Loucy (cell line): ENCODE measurements around the gene SPECC1.

Experiments used
- H2AFZ ChIP-seq: fragments of 200-600 bp; sonication (generic); 2 replicates; pipeline ENCODE4 v1.6.0; 2016; ENCODE audit warnings: antibody characterized with exemption, mild to moderate bottlenecking, low read length, moderate library complexity
- H3F3A ChIP-seq: fragments of 200-600 bp; 2 replicates; pipeline ENCODE4 v1.6.0; 2016; ENCODE audit warnings: antibody characterized with exemption, low read depth, mild to moderate bottlenecking
- H3K27me3 ChIP-seq: fragments of 200-600 bp; sonication (generic); 2 replicates; pipeline ENCODE4 v1.6.1; 2014; ENCODE audit warnings: low read length, mild to moderate bottlenecking; ENCODE audit not compliant: insufficient read depth, poor library complexity, severe bottlenecking
- H3K36me3 ChIP-seq: fragments of 200-600 bp; sonication (generic); 2 replicates; pipeline ENCODE4 v1.6.1; 2016; ENCODE audit warnings: low read length; ENCODE audit not compliant: insufficient read depth
- H3K4me1 ChIP-seq: fragments of 200-600 bp; sonication (generic); 2 replicates; pipeline ENCODE4 v1.5.1; 2014; ENCODE audit warnings: low read length, mild to moderate bottlenecking; ENCODE audit not compliant: insufficient read depth, poor library complexity, severe bottlenecking
- H3K4me2 ChIP-seq: fragments of 200-600 bp; sonication (generic); 2 replicates; pipeline ENCODE4 v1.6.0; 2014; ENCODE audit warnings: antibody characterized with exemption, low read length, low read depth, mild to moderate bottlenecking; ENCODE audit not compliant: poor library complexity, severe bottlenecking
- H3K4me3 ChIP-seq: fragments of 200-600 bp; sonication (generic); 2 replicates; pipeline ENCODE4 v1.5.1; 2014; ENCODE audit warnings: low read length, mild to moderate bottlenecking, mixed read lengths; ENCODE audit not compliant: poor library complexity, severe bottlenecking
- H3K79me2 ChIP-seq: fragments of 200-600 bp; sonication (generic); 2 replicates; pipeline ENCODE4 v1.6.1; 2014; ENCODE audit warnings: low read length; ENCODE audit not compliant: insufficient read depth
- H3K9ac ChIP-seq: fragments of 200-600 bp; sonication (generic); 2 replicates; pipeline ENCODE4 v1.6.0; 2014; ENCODE audit warnings: mild to moderate bottlenecking, low read depth, low read length, moderate library complexity; ENCODE audit not compliant: poor library complexity, severe bottlenecking
- H3K9me2 ChIP-seq: fragments of 200-600 bp; sonication (generic); replicated peaks from 2 replicates; pipeline ENCODE4 v1.6.1; 2016; ENCODE audit warnings: low read depth, low read length, mixed read lengths
- H3K9me3 ChIP-seq: fragments of 200-600 bp; sonication (generic); 2 replicates; pipeline ENCODE4 v1.6.1; 2014; ENCODE audit warnings: mild to moderate bottlenecking, antibody characterized with exemption, low read length, low read depth; ENCODE audit not compliant: insufficient read depth
- H4K20me1 ChIP-seq: fragments of 200-600 bp; sonication (generic); 2 replicates; pipeline ENCODE4 v1.6.0; 2014; ENCODE audit warnings: antibody characterized with exemption, low read length, mild to moderate bottlenecking; ENCODE audit not compliant: insufficient read depth, poor library complexity, severe bottlenecking
- CTCF ChIP-seq: fragments of 200-600 bp; sonication (generic); conservative IDR thresholded peaks from 2 replicates; pipeline ENCODE4 v1.5.1; 2014; ENCODE audit warnings: mild to moderate bottlenecking, antibody characterized with exemption, low read length
- EZH2phosphoT487 ChIP-seq: fragments of 200-600 bp; IDR thresholded peaks from 2 replicates; pipeline ENCODE4 v1.6.1; 2018; ENCODE audit warnings: antibody characterized with exemption, mild to moderate bottlenecking, moderate library complexity, borderline replicate concordance

Gene SPECC1

DNA sequence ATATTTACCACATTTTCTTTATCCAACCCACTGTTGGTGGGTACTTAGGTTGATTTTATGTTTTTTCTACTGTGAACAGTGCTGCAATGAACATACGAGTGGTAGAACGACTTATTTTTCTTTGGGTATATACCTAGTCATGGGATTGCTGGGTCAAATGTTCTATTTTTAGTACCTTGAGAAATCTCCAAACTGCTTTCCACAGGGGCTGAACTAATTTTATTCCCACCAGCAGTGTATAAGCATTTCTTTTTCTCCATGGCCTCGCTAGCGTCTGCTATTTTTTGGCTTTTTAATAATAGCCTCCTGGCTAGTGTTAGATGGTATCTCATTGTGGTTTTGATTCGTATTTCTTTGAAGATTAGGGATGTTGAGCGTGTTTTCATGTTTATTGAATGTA is 255.8 kb downstream of the SPECC1 start:
- Histone ChIP-seq H3K9me2 (no peaks in the 10 kb centered on the region), H3F3A (0 out of 2 replicates have a peak, but pooled peaks cover 4% of the 10 kb centered on the region)
- TF ChIP-seq EZH2phosphoT487 (no peak), CTCF (no peak)

DNA sequence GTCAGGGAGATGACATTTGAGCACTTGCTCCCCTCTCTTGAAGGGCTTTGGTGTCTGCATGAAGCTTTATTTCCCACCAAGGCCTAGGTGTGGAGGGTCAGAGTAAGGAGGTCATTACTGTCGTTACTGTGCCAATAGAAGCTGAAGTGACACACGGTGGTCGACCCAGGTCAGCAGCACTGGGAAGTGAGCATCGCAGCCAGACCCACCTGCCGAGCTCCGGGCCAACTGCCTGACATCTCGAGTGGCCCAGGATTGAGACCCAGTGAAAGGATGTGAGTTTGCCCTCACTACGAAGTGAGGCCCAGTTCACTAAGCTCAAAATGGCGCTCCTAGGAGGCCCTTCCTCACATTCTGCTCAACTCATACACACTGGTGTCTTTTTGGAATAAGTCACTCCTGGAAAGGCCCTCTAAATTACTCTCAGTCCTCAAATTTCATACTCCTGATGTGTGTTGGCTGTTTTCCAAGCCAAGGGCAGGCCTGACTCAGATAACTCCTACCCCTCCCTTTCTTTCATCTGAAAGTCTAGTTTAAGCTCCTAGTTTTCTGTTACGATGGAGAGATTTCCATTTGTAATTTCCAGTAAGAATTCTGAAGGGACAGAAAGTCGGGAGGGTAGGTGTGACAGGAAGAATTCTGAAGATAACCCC is 257.8 kb downstream of the SPECC1 start:
- H3K4me3 ChIP-seq, result no peak overlapping the region
- no peaks in the 10 kb centered on the region for H3K79me2 ChIP-seq
- H2AFZ ChIP-seq, result no peak overlapping the region
- H3K4me1 ChIP-seq, result peaks cover 51% of the 10 kb centered on the region
- no peaks in the 10 kb centered on the region for H4K20me1 ChIP-seq
- H3F3A ChIP-seq, result 0 out of 2 replicates have a peak, but pooled peaks cover 4% of the 10 kb centered on the region
- peak overlapping the region; percentile 3 for H3K4me2 ChIP-seq
- no peaks in the 10 kb centered on the region for H3K36me3 ChIP-seq
- no peaks in the 10 kb centered on the region for H3K9me3 ChIP-seq
- no peak for TF ChIP-seq CTCF
- TF ChIP-seq EZH2phosphoT487, result no peak
- H3K9ac ChIP-seq, result no peak overlapping the region
- H3K27me3 ChIP-seq, result no peaks in the 10 kb centered on the region
- no peaks in the 10 kb centered on the region for H3K9me2 ChIP-seq

More for the DNA sequence above, 255.8 kb downstream of the SPECC1 start:
- Histone ChIP-seq H3K4me3 (no peak overlapping the region), H3K4me2 (peak overlapping the region; percentile 26), H3K79me2 (no peaks in the 10 kb centered on the region), H3K4me1 (peaks cover 42% of the 10 kb centered on the region), H3K27me3 (no peaks in the 10 kb centered on the region), H4K20me1 (no peaks in the 10 kb centered on the region), H3K36me3 (peaks cover 3% of the 10 kb centered on the region; the same call in 1 of the 2 replicates), H3K9me3 (no peaks in the 10 kb centered on the region), H3K9ac (no peak overlapping the region), H2AFZ (no peak overlapping the region)

DNA sequence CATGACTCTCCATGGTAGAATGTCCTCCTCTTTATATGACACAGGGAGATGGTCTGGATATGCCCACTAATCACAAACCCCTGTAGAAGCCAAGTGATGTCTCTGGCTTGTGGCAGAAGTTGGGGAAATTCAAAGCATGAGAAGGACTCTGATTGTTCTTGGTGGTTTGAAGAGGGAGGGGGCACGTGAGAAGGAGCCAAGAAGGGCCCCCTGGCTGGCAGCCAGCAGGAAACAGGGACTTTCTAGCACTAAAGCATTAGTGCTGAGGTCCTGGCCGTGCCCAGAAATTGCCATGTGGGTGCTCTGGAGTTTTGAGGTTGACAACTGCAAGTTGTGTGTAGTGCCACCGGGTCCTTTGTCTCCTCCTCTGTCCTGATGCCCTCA is 258.3 kb downstream of the SPECC1 start:
- H3K79me2 ChIP-seq, result no peaks in the 10 kb centered on the region
- no peaks in the 10 kb centered on the region for H3K9me2 ChIP-seq
- H3K9me3 ChIP-seq, result no peaks in the 10 kb centered on the region
- 0 out of 2 replicates have a peak, but pooled peaks cover 4% of the 10 kb centered on the region for H3F3A ChIP-seq
- H3K4me1 ChIP-seq, result peaks cover 46% of the 10 kb centered on the region
- no peak overlapping the region for H2AFZ ChIP-seq
- no peak overlapping the region for H3K9ac ChIP-seq
- H3K4me2 ChIP-seq, result peak overlapping the region; percentile 3
- TF ChIP-seq EZH2phosphoT487 (no peak), CTCF (no peak)
- H4K20me1 ChIP-seq, result no peaks in the 10 kb centered on the region
- H3K27me3 ChIP-seq, result no peaks in the 10 kb centered on the region
- H3K4me3 ChIP-seq, result no peak overlapping the region
- H3K36me3 ChIP-seq, result no peaks in the 10 kb centered on the region
